Neural cell (in vitro differentiated cells): ENCODE measurements around the gene CLSTN2. TPM values are rescaled to one million over a fixed set of nuclear protein-coding genes. Genes with fewer than 3 reads are reported as not detected.

Experiments
- H2AFZ ChIP-seq: fragments of 200-600, 300-800 bp; sonication (generic), shearing (Covaris generic); 2 replicates; pipeline ENCODE4 v1.6.0; 2014; ENCODE audit warnings: low read depth, mild to moderate bottlenecking, antibody characterized with exemption, low read length, moderate library complexity
- H3F3A ChIP-seq: fragments of 200-600 bp; shearing (Covaris generic); 2 replicates; pipeline ENCODE4 v1.6.1; 2016; ENCODE audit warnings: mild to moderate bottlenecking, moderate library complexity, mixed read lengths, antibody characterized with exemption, low read length; ENCODE audit not compliant: insufficient read depth, poor library complexity, severe bottlenecking
- H3K27ac ChIP-seq: fragments of 200-600, 300-800 bp; sonication (generic), shearing (Covaris generic); 2 replicates; pipeline ENCODE4 v1.5.1; 2014; ENCODE audit warnings: mild to moderate bottlenecking, low read length, moderate library complexity
- H3K27me3 ChIP-seq: fragments of 300-800, 200-600 bp; sonication (generic), shearing (Covaris generic); 2 replicates; pipeline ENCODE4 v1.6.0; 2014; ENCODE audit warnings: mild to moderate bottlenecking, low read depth, low read length, moderate library complexity; ENCODE audit not compliant: insufficient read depth
- H3K36me3 ChIP-seq: fragments of 300-800, 200-600 bp; sonication (generic), shearing (Covaris generic); 2 replicates; pipeline ENCODE4 v1.5.1; 2014; ENCODE audit warnings: mild to moderate bottlenecking, antibody characterized with exemption, low read length, moderate library complexity; ENCODE audit not compliant: insufficient read depth
- H3K4me2 ChIP-seq: fragments of 300-800, 200-600 bp; sonication (generic), shearing (Covaris generic); 2 replicates; pipeline ENCODE4 v1.6.0; 2014; ENCODE audit warnings: mild to moderate bottlenecking, low read length
- H3K4me3 ChIP-seq: fragments of 300-800, 200-600 bp; sonication (generic), shearing (Covaris generic); 2 replicates; pipeline ENCODE4 v1.5.1; 2014; ENCODE audit warnings: mild to moderate bottlenecking, low read length, moderate library complexity
- H3K79me2 ChIP-seq: fragments of 200-600 bp; shearing (Covaris generic); replicated peaks from 2 replicates; pipeline ENCODE4 v1.6.0; 2014; ENCODE audit warnings: mild to moderate bottlenecking, low read length, moderate library complexity; ENCODE audit not compliant: insufficient read depth
- H3K9ac ChIP-seq: fragments of 300-800, 200-600 bp; sonication (generic), shearing (Covaris generic); 2 replicates; pipeline ENCODE4 v1.6.1; 2016; ENCODE audit warnings: mild to moderate bottlenecking, low read length, mixed read lengths
- H3K9me2 ChIP-seq: fragments of 200-600 bp; shearing (Covaris generic); 2 replicates; pipeline ENCODE4 v1.6.1; 2016; ENCODE audit warnings: mild to moderate bottlenecking, low read length, mixed read lengths; ENCODE audit not compliant: insufficient read depth
- H3K9me3 ChIP-seq: fragments of 200-600, 300-800 bp; sonication (generic), shearing (Covaris generic); 2 replicates; pipeline ENCODE4 v1.6.1; 2016; ENCODE audit warnings: mild to moderate bottlenecking, mixed run types, low read length, moderate library complexity, mixed read lengths
- H4K20me1 ChIP-seq: fragments of 200-600 bp; shearing (Covaris generic); 2 replicates; pipeline ENCODE4 v1.6.1; 2016; ENCODE audit warnings: mild to moderate bottlenecking, mixed run types; ENCODE audit not compliant: insufficient read depth
- CTCF ChIP-seq: fragments of 450-650 bp; IDR thresholded peaks from 2 replicates; pipeline ENCODE4 v1.5.1; 2014; ENCODE audit warnings: antibody characterized with exemption, mild to moderate bottlenecking, moderate library complexity; ENCODE audit not compliant: poor library complexity, severe bottlenecking
- EZH2 ChIP-seq: fragments of 200-600, 300-800 bp; shearing (Covaris generic), sonication (generic); IDR thresholded peaks from 2 replicates; pipeline ENCODE4 v1.6.1; 2014; ENCODE audit warnings: antibody characterized with exemption, low read length, borderline replicate concordance, mild to moderate bottlenecking; ENCODE audit not compliant: insufficient read depth, poor library complexity, severe bottlenecking
- POLR2AphosphoS5 ChIP-seq: IDR thresholded peaks from 2 replicates; pipeline ENCODE4 v1.6.1; 2012
- RAD21 ChIP-seq: fragments of 450-650 bp; conservative IDR thresholded peaks from 2 replicates; pipeline ENCODE4 v1.6.1; 2014; ENCODE audit warnings: antibody characterized with exemption, mild to moderate bottlenecking, moderate library complexity
- REST ChIP-seq: IDR thresholded peaks from 2 replicates; pipeline ENCODE4 v1.6.1; 2012; ENCODE audit warnings: borderline replicate concordance
- SMC3 ChIP-seq: fragments of 450-650 bp; conservative IDR thresholded peaks from 2 replicates; pipeline ENCODE4 v1.6.1; 2014; ENCODE audit warnings: antibody characterized with exemption, mild to moderate bottlenecking, moderate library complexity; ENCODE audit not compliant: poor library complexity
- TAF1 ChIP-seq: IDR thresholded peaks from 2 replicates; pipeline ENCODE4 v1.6.1; 2012; ENCODE audit warnings: low read depth
- polyA plus RNA-seq: library from polyadenylated mRNA; depleted of rRNA; stranded (reverse); fragments of >200 nt; gene quantifications from 2 replicates; pipeline ENCODE4 v1.2.3, GENCODE V29; 2014

Gene CLSTN2
- polyA plus RNA-seq, 1 donor from 2014 or later: 10.7 TPM

- no peaks in the 10 kb centered on the region for H3K36me3 ChIP-seq
- no peak overlapping the region for H3K4me2 ChIP-seq
- H4K20me1 ChIP-seq: no peaks in the 10 kb centered on the region
- H3K4me3 ChIP-seq: no peak overlapping the region
- no peaks in the 10 kb centered on the region for H3K9me3 ChIP-seq
- H3K9me2 ChIP-seq: no peaks in the 10 kb centered on the region
- H3K79me2 ChIP-seq: no peaks in the 10 kb centered on the region
- no peaks in the 10 kb centered on the region for H3F3A ChIP-seq
- no peaks in the 10 kb centered on the region for H3K27me3 ChIP-seq
- no peak overlapping the region for H2AFZ ChIP-seq
- TF ChIP-seq SMC3 (no peak), REST (no peak), POLR2AphosphoS5 (no peak), EZH2 (no peak), CTCF (no peak)
- no peak overlapping the region for H3K9ac ChIP-seq
- no peak overlapping the region for H3K27ac ChIP-seq
Measured at GRCh38 chr3:140494970-140495369, 560.0 kb downstream of the CLSTN2 start.

- TF ChIP-seq REST (no peak), EZH2 (no peak), TAF1 (no peak), RAD21 (no peak)
- H3F3A ChIP-seq: no peaks in the 10 kb centered on the region
- H3K79me2 ChIP-seq: no peaks in the 10 kb centered on the region
- H3K36me3 ChIP-seq: no peaks in the 10 kb centered on the region
- no peak overlapping the region for H3K27ac ChIP-seq
- no peak overlapping the region for H2AFZ ChIP-seq
- H3K4me2 ChIP-seq: no peak overlapping the region
- H3K27me3 ChIP-seq: no peaks in the 10 kb centered on the region
- no peaks in the 10 kb centered on the region for H4K20me1 ChIP-seq
- no peaks in the 10 kb centered on the region for H3K9me2 ChIP-seq
- no peaks in the 10 kb centered on the region for H3K9me3 ChIP-seq
- H3K9ac ChIP-seq: no peak overlapping the region
- H3K4me3 ChIP-seq: no peak overlapping the region
Measured at GRCh38 chr3:140497331-140497730, 562.3 kb downstream of the CLSTN2 start.
